Hepatocyte (in vitro differentiated cells): ENCODE data around the gene ZNF407.

Source experiments
- CTCF ChIP-seq: fragments of 200-600 bp; sonication (generic); IDR thresholded peaks from 2 replicates; pipeline ENCODE4 v1.5.1; 2016; ENCODE audit warnings: antibody characterized with exemption, mild to moderate bottlenecking; ENCODE audit not compliant: poor library complexity
- EZH2 ChIP-seq: fragments of 200-600 bp; sonication (generic); IDR thresholded peaks from 2 replicates; pipeline ENCODE4 v1.6.1; 2016; ENCODE audit warnings: antibody characterized with exemption, mild to moderate bottlenecking, borderline replicate concordance

GRCh38 chr18:74610051-74610615 is 12.5 kb downstream of the ZNF407 start:
- no peak for TF ChIP-seq CTCF
- no peak for TF ChIP-seq EZH2
